Stimulated activated CD4-positive, alpha-beta T cell treated with anti-CD3 and anti-CD28 coated beads, TNF-alpha, amount 100 ng/mL, for 24 hours (primary cell): ENCODE results near the gene SNF8.

ENCODE experiments used
- DNase-seq, 3 experiments: peaks; one replicate each; pipeline ENCODE4 v3.0.0-alpha.2; 2020; ENCODE audit warnings: low read depth in 3 of 3

The SNF8 gene

DNA sequence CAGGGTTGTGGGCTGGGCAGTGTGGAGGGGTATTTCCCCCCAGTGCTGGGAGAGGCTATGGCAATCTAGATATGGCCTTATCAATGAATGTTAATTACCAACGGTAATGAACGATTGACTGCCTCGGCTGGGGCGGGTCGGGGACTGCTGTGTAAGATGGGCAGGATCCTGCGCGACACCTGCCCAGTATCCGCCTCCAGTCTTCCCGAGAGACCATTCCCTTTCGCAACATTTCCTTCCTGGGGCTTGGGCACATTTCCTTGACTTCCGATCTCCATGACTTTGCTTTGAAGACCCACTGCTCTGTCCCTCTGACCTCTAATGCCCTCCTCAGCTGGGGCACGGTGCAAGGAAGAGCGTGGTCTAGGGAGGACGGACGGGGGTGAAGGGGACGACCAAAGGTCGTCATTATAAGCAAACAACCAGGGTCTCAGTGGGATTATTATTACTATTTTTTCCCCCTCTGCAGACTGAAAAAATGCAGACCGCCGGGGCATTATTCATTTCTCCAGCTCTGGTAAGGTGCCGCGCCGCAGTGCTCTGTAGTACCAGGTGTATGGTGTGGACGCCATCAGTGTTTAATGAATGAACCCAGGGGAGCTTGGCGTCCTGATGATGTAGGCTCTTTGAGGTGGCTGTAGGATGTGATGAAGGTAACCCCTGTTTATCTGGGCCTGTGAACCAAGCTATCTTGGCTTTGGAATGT, 51.5 kb downstream of the SNF8 start:
- no peak for DNase-seq

DNA sequence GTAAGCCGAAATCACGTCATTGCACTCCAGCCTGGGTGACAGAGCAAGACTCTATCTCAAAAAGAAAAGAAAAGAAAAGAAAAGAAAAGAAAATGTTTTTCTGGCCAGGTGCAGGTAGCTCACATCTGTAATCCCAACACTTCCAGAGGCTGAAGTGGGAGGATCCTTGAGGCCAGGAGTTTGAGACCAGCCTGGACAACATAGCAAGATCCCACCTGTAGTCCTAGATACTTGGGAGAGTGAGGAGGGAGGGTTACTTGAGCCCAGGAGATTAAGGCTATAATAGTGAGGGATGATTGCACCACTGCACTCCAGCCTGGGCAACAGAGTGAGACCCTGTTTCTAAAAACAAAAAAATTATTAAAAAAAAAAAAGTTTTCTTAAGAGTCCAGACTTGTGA, 54.6 kb downstream of the SNF8 start:
- DNase-seq = no peak

DNA sequence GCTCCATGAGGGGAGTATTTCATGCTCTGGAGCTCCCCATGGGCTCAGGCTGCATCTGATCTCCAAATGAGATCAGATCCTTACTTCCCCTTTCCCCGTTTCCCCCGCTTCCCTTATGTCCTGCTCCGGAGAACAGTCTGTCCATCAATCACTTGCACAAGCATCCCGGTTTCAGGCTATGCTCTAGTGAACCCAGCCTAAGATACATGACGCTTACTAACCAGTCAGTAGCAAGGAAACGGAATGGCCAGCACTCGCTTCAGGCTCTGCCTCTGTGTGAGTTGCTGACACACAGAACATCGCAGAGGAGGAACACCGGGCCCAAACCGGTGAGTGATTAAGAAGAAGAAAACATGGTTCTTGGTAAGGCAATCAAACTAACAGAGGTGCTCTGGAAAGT, 61.5 kb downstream of the SNF8 start:
- DNase-seq = no peak

DNA sequence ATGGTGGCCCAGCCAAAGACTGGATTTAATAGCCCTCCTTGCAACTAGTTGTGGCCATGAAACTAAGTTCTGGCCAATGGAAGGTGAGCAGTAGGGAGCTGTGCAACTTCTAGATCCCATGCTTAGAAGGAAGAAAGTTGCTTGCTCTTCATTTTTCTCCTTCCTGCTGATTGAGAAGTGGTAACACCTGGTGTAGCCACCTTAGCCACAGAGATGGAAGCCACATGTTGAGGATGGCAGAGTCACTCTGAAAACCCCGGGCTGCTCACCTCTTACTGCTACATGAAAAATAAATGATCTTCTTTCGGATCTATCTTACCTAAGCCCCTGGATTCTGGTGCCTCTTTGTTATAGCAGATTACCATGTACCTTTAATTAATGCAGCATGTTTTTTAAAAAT, 62.4 kb downstream of the SNF8 start:
- no peak for DNase-seq
